RWPE2 (cell line): ENCODE results near the gene SHC4.
A peak's percentile ranks its signal among the peaks of the same experiment; 100 is the strongest.

ENCODE experiments used
- ATAC-seq: fragments of 200-7000 bp; cut with Tn5 transposase; 3 replicates; pipeline ENCODE4 v1.9.1; 2021; ENCODE audit warnings: low read depth
- DNase-seq: peaks from one replicate; pipeline ENCODE4 v3.0.0-alpha.2; 2020; ENCODE audit warnings: low spot score
- H3K27ac ChIP-seq: fragments of 450-650 bp; 2 replicates; pipeline ENCODE4 v1.5.1; 2017; ENCODE audit warnings: mild to moderate bottlenecking; ENCODE audit not compliant: poor library complexity, severe bottlenecking
- H3K27me3 ChIP-seq: fragments of 250-450 bp; sonication (Bioruptor Pico); 2 replicates; pipeline ENCODE4 v1.5.1; 2021; ENCODE audit warnings: mild to moderate bottlenecking, moderate library complexity; ENCODE audit not compliant: insufficient read depth, poor library complexity, severe bottlenecking
- H3K36me3 ChIP-seq: fragments of 250-450 bp; sonication (Bioruptor Pico); 2 replicates; pipeline ENCODE4 v1.5.1; 2020; ENCODE audit warnings: low read depth, mild to moderate bottlenecking, moderate library complexity
- H3K4me1 ChIP-seq: fragments of 250-450 bp; sonication (Bioruptor Pico); 2 replicates; pipeline ENCODE4 v1.5.1; 2021; ENCODE audit warnings: mild to moderate bottlenecking, moderate library complexity; ENCODE audit not compliant: insufficient read depth, poor library complexity, severe bottlenecking
- H3K4me3 ChIP-seq: fragments of 250-450 bp; sonication (Bioruptor Pico); 2 replicates; pipeline ENCODE4 v1.5.1; 2021; ENCODE audit warnings: mild to moderate bottlenecking, moderate library complexity; ENCODE audit not compliant: severe bottlenecking
- H3K9me3 ChIP-seq: fragments of 250-450 bp; sonication (Bioruptor Pico); 2 replicates; pipeline ENCODE4 v1.5.1; 2021; ENCODE audit warnings: mild to moderate bottlenecking, moderate library complexity; ENCODE audit not compliant: severe bottlenecking
- TF ChIP-seq, protein P1 (sequence below): fragments of 450-650 bp; IDR thresholded peaks from one replicate; pipeline ENCODE4 v1.5.1; 2017; ENCODE audit warnings: mild to moderate bottlenecking, moderate library complexity; ENCODE audit not compliant: poor library complexity, severe bottlenecking

Gene SHC4

DNA sequence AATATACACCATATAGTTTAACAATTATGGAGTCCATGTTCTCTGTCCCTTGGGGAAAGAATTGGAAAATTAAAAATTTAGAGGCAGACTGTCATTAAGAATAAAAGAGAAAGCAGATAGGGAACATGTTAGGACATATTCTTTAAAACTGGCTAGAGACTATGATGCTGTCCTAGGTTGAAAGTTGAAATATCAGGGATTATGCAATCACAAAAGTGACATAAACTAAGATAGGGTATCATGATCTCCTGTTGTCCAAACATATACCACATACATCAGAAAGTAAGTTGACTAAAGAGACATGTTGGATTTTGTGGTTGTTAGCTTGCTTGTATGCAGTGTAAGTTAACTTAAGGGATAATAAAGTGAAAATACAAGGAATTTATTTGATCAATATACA lies 95.7 kb downstream of the SHC4 start:
- peak overlapping the region; percentile 54 for H3K27ac ChIP-seq
- DNase-seq (no peak), ATAC-seq (peak; percentile 26; the same call in 1 of the 3 replicates)
- H3K4me3 ChIP-seq: no peak overlapping the region
- H3K4me1 ChIP-seq: peaks cover 27% of the 10 kb centered on the region
- H3K9me3 ChIP-seq: no peaks in the 10 kb centered on the region
- TF ChIP-seq, protein P1, sequence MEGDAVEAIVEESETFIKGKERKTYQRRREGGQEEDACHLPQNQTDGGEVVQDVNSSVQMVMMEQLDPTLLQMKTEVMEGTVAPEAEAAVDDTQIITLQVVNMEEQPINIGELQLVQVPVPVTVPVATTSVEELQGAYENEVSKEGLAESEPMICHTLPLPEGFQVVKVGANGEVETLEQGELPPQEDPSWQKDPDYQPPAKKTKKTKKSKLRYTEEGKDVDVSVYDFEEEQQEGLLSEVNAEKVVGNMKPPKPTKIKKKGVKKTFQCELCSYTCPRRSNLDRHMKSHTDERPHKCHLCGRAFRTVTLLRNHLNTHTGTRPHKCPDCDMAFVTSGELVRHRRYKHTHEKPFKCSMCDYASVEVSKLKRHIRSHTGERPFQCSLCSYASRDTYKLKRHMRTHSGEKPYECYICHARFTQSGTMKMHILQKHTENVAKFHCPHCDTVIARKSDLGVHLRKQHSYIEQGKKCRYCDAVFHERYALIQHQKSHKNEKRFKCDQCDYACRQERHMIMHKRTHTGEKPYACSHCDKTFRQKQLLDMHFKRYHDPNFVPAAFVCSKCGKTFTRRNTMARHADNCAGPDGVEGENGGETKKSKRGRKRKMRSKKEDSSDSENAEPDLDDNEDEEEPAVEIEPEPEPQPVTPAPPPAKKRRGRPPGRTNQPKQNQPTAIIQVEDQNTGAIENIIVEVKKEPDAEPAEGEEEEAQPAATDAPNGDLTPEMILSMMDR: no peak
- no peaks in the 10 kb centered on the region for H3K36me3 ChIP-seq
- H3K27me3 ChIP-seq: no peaks in the 10 kb centered on the region

DNA sequence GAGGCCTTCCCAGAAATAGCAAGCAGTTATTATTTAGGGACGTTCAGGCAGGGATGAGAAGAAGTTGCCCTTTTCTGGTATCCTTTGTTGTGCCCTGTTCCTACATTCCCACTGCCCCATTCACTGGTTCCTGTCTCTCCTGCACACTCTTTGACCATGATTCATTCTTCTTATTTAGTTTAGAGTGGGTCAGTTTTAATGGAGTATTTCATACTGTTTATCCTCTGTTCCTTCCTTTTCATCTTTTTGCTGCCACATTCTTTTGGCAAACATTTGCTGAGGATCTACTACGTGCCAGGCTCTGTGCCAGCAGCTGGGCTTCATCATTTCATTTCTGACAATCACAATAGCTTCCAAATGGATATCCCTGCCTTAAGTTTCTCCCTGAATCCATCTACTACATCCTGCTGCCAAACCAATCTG lies 97.6 kb downstream of the SHC4 start:
- no peak for DNase-seq
- Histone ChIP-seq H3K27me3 (no peaks in the 10 kb centered on the region), H3K36me3 (no peaks in the 10 kb centered on the region), H3K27ac (no peak overlapping the region), H3K9me3 (no peaks in the 10 kb centered on the region), H3K4me3 (no peak overlapping the region), H3K4me1 (peaks cover 27% of the 10 kb centered on the region)
- 0 out of 3 replicates have a peak, but pooled peaks have one; percentile 20 for ATAC-seq
- TF ChIP-seq, protein P1: no peak

DNA sequence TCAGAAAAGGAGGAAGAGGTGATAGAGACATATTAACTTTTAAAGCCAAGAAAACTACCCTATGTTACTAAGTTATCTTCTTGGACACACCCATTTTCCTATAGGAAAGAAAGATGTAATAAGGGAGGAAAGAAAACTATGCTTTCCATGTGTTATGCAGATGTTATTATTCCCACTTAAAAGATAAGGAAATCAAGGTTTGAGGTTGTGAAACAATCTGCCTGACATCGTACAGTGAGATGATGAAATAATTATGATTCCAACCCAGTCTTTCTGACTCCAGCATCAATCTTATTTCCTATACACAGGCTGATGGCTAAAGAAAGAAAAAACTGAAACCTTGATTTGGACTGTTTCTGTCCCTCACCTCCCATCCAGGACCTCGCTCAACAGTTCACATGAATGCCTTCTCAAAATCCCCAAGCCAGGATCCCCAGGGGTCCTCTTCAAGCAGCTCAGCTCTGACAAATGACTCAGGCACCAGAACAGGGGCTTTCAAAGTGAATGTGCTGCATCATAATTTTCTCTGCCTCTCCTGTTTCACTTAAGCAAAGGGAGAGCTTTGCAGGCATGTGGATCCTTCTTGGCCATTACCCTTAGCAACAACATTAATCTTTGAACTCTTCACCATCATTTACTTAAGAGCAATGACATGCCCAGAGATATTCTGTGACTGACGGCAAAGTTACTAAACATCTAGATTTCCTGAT lies 98.2 kb downstream of the SHC4 start:
- ATAC-seq: no peak
- no peak for DNase-seq
- no peak overlapping the region for H3K27ac ChIP-seq

DNA sequence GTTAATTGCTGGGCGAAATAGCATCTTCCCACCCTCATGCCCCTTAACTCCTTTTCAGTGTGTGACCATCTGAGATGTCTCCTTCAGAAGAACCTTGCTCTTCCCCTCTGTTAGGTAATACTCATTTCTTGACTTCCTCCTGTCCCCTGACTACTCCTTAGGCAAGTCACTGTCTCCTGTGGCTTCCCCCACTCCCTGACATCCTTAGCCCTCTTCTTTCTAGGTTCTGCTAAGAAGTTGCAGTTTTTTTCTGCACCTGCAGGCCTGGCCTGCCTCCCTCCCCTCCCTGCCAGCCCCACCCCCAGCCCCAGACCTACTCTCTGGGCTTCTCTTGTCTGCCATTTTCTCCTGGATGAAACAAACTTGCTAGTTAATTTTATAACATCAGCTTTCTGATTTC lies 101.0 kb downstream of the SHC4 start:
- H3K27ac ChIP-seq: no peak overlapping the region
- TF ChIP-seq, protein P1: no peak
- H3K4me3 ChIP-seq: no peak overlapping the region
- no peaks in the 10 kb centered on the region for H3K9me3 ChIP-seq
- DNase-seq (no peak), ATAC-seq (peak; percentile 11; the same call in 1 of the 3 replicates)
- peaks cover 12% of the 10 kb centered on the region for H3K4me1 ChIP-seq
- no peaks in the 10 kb centered on the region for H3K36me3 ChIP-seq
- H3K27me3 ChIP-seq: no peaks in the 10 kb centered on the region

More for the DNA sequence above, 98.2 kb downstream of the SHC4 start:
- no peaks in the 10 kb centered on the region for H3K9me3 ChIP-seq
- H3K4me1 ChIP-seq: peaks cover 27% of the 10 kb centered on the region
- no peaks in the 10 kb centered on the region for H3K36me3 ChIP-seq
- no peak overlapping the region for H3K4me3 ChIP-seq
- no peaks in the 10 kb centered on the region for H3K27me3 ChIP-seq
- TF ChIP-seq, protein P1: no peak

DNA sequence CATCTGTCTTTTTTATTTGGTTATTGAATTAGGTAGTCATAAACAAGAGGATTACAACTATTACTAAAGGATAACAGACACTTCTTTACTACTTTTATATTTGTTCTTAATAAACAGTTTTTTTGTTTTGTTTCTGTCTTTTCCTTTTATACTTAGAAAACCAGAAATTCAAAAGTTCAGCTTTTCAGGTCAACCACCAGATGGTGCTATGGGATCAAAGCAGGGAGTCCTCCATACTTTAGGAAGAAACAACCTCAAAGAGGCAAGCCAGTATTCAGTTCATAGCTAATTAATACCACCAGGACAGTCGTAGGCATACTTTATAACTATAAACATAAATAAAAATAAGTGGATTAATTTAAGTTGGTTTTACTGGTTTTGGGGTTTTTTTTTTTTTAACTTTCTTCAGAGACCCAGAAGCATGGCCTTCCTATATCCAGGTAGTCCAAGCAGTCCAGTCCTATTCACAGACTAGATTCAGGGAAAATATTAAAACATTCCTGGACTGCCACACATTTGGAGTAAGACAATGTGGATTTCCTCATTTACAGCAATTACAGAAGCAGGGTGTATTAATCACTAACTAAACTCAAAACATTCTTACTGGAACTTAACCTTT lies 101.8 kb downstream of the SHC4 start:
- TF ChIP-seq, protein P1: peak; percentile 100
- Histone ChIP-seq H3K36me3 (no peaks in the 10 kb centered on the region), H3K4me3 (no peak overlapping the region), H3K27ac (no peak overlapping the region), H3K27me3 (no peaks in the 10 kb centered on the region), H3K4me1 (peaks cover 8% of the 10 kb centered on the region), H3K9me3 (no peaks in the 10 kb centered on the region)
- DNase-seq: no peak
- peak; percentile 69 for ATAC-seq
